IMR-90 (cell line): ENCODE data around the gene AUTS2. TPM values are rescaled to one million over a fixed set of nuclear protein-coding genes. Genes with fewer than 3 reads are reported as not detected.

Source experiments
- ATAC-seq: fragments of 200-7000 bp; cut with Tn5 transposase; 2 replicates; pipeline ENCODE4 v1.9.1; 2020; ENCODE audit warnings: low read depth, mild to moderate bottlenecking, moderate library complexity
- BruUV-seq: library from RNA; stranded (reverse); fragments of 400-500 nt; replicated peaks from 2 replicates; lab custom pipeline; 2021; lab: Mats Ljungman, UMichigan
- CTCF ChIA-PET: fragments of 300-600 bp; formaldehyde crosslinking; extraction: SDS; loops from one replicate; lab custom pipeline; 2021; ENCODE audit warnings: antibody characterized with exemption; lab: Yijun Ruan, JAX
- POLR2A ChIA-PET: fragments of 300-600 bp; sonication (Branson Sonifier 250); formaldehyde crosslinking; loops from one replicate; lab custom pipeline; 2022; ENCODE audit warnings: antibody characterized with exemption; ENCODE audit not compliant: unreplicated experiment; lab: Charles Lee
- DNase-seq: peaks from one replicate; pipeline ENCODE4 v3.0.0; 2013
- H2AFZ ChIP-seq: replicated peaks from 2 replicates; pipeline ENCODE3; 2013; ENCODE audit warnings: low read length, mild to moderate bottlenecking; ENCODE audit not compliant: poor library complexity
- H2AK5ac ChIP-seq: 2 replicates; pipeline ENCODE4 v1.6.1; 2013; ENCODE audit warnings: low read depth, low read length, inconsistent platforms
- H2AK9ac ChIP-seq: replicated peaks from 2 replicates; pipeline ENCODE3; 2013; ENCODE audit warnings: mild to moderate bottlenecking, low read depth, low read length, moderate library complexity; ENCODE audit not compliant: poor library complexity
- H2BK120ac ChIP-seq: 2 replicates; pipeline ENCODE4 v1.6.1; 2013; ENCODE audit warnings: low read depth, low read length, inconsistent platforms
- H2BK15ac ChIP-seq: 3 replicates; pipeline ENCODE4 v1.6.1; 2013; ENCODE audit warnings: low read depth, low read length, inconsistent platforms
- H2BK20ac ChIP-seq: 2 replicates; pipeline ENCODE4 v1.6.1; 2013; ENCODE audit warnings: low read depth, mild to moderate bottlenecking, inconsistent platforms, low read length, moderate library complexity
- H2BK5ac ChIP-seq: 2 replicates; pipeline ENCODE4 v1.6.1; 2013; ENCODE audit warnings: mild to moderate bottlenecking, low read depth, low read length, inconsistent platforms; ENCODE audit not compliant: poor library complexity, severe bottlenecking
- H3K14ac ChIP-seq: replicated peaks from 2 replicates; pipeline ENCODE4 v1.6.1; 2013; ENCODE audit warnings: low read depth, low read length, inconsistent platforms
- H3K18ac ChIP-seq: 2 replicates; pipeline ENCODE4 v1.6.1; 2013; ENCODE audit warnings: low read depth, low read length, control low read depth
- H3K23ac ChIP-seq: 2 replicates; pipeline ENCODE4 v1.6.1; 2013; ENCODE audit warnings: low read depth, low read length, inconsistent platforms
- H3K27ac ChIP-seq: 2 replicates; pipeline ENCODE4 v1.5.1; 2013; ENCODE audit warnings: mild to moderate bottlenecking, control low read depth, low read length; ENCODE audit not compliant: insufficient read depth
- H3K27me3 ChIP-seq: 2 replicates; pipeline ENCODE4 v1.6.1; 2013; ENCODE audit warnings: low read length; ENCODE audit not compliant: control insufficient read depth, insufficient read depth
- H3K36me3 ChIP-seq: 2 replicates; pipeline ENCODE4 v1.6.1; 2013; ENCODE audit warnings: low read length, mixed read lengths; ENCODE audit not compliant: control insufficient read depth, insufficient read depth
- H3K4ac ChIP-seq: 2 replicates; pipeline ENCODE4 v1.6.1; 2013; ENCODE audit warnings: low read depth, low read length, inconsistent platforms
- H3K4me1 ChIP-seq: 2 replicates; pipeline ENCODE4 v1.6.1; 2013; ENCODE audit warnings: low read length, mixed read lengths; ENCODE audit not compliant: control insufficient read depth, insufficient read depth
- H3K4me2 ChIP-seq: 2 replicates; pipeline ENCODE4 v1.6.1; 2013; ENCODE audit warnings: low read depth, mild to moderate bottlenecking, control low read depth, low read length, moderate library complexity
- H3K4me3 ChIP-seq: 2 replicates; pipeline ENCODE4 v1.5.1; 2013; ENCODE audit warnings: low read depth, mild to moderate bottlenecking, control low read depth, low read length, moderate library complexity; ENCODE audit not compliant: insufficient read depth
- H3K56ac ChIP-seq: 2 replicates; pipeline ENCODE4 v1.6.1; 2013; ENCODE audit warnings: low read length, inconsistent platforms; ENCODE audit not compliant: insufficient read depth; ENCODE audit errors: extremely low read depth
- H3K79me1 ChIP-seq, 2 experiments: 2 replicates each; pipeline ENCODE4 v1.6.1; 2013; ENCODE audit warnings: low read length in 2 of 2, inconsistent platforms in 1 of 2, low read depth in 1 of 2
- H3K9ac ChIP-seq: 2 replicates; pipeline ENCODE4 v1.6.1; 2013; ENCODE audit warnings: low read depth, low read length, control low read depth
- H3K9me1 ChIP-seq: 2 replicates; pipeline ENCODE4 v1.6.1; 2013; ENCODE audit warnings: low read length, inconsistent platforms; ENCODE audit not compliant: insufficient read depth
- H3K9me3 ChIP-seq: 2 replicates; pipeline ENCODE4 v1.6.1; 2013; ENCODE audit warnings: low read length; ENCODE audit not compliant: control insufficient read depth, insufficient read depth
- H4K20me1 ChIP-seq: 2 replicates; pipeline ENCODE4 v1.6.1; 2013; ENCODE audit warnings: low read length, inconsistent platforms; ENCODE audit not compliant: insufficient read depth
- H4K5ac ChIP-seq: 2 replicates; pipeline ENCODE4 v1.6.1; 2013; ENCODE audit warnings: mild to moderate bottlenecking, low read depth, low read length, control low read depth
- H4K8ac ChIP-seq, 2 experiments: 2 replicates each; pipeline ENCODE4 v1.6.1; 2013; ENCODE audit warnings: low read depth in 2 of 2, low read length in 2 of 2, control low read depth in 1 of 2, inconsistent platforms in 1 of 2
- H4K91ac ChIP-seq: 2 replicates; pipeline ENCODE4 v1.6.1; 2013; ENCODE audit warnings: low read depth, low read length, inconsistent platforms; ENCODE audit not compliant: insufficient read depth
- CHD1 ChIP-seq: IDR thresholded peaks from 2 replicates; pipeline ENCODE4 v1.6.1; 2012; ENCODE audit warnings: low read depth, low read length, improper control_type of control experiment
- NFE2L2 ChIP-seq: fragments of 150-350 bp; IDR thresholded peaks from 2 replicates; pipeline ENCODE4 v1.6.1; 2016; ENCODE audit warnings: low read depth, mild to moderate bottlenecking, low read length
- RAD21 ChIP-seq: IDR thresholded peaks from 2 replicates; pipeline ENCODE4 v1.6.1; 2012; ENCODE audit warnings: low read length, improper control_type of control experiment
- WGBS, 2 experiments: methylation state at CpG; one replicate each; pipeline versions ENCODE4 v1.1.5 to v1.1.7; 2013; ENCODE audit warnings: missing lambda C conversion rate in 2 of 2; ENCODE audit not compliant: insufficient read length in 1 of 2; ENCODE audit errors: extremely low coverage in 2 of 2; 5-methylcytosine and 5-hydroxymethylcytosine counted together
- dilution Hi-C: fragments of 300-500 bp; cut with HindIII; formaldehyde crosslinking; loops from one replicate; pipeline ENCODE4 v1.14.3; 2018; ENCODE audit warnings: low sequenced_read_pairs; ENCODE audit not compliant: unreplicated experiment
- in situ Hi-C: fragments of 300-500 bp; cut with MboI; formaldehyde crosslinking; loops from 3 replicates; pipeline ENCODE4 v1.14.3; 2019; ENCODE audit warnings: low sequenced_read_pairs, inconsistent platforms, mixed read lengths
- intact Hi-C: fragments of 100-400 bp; cut with micrococcal nuclease; formaldehyde crosslinking; loops from 2 replicates; pipeline ENCODE4 v1.10.0; 2022
- polyA plus RNA-seq, 3 experiments: library from polyadenylated mRNA; depleted of rRNA; stranded (reverse); fragments of >200 nt; gene quantifications; 2 replicates each; pipeline ENCODE4 v1.2.3, GENCODE V29; 2012; ENCODE audit warnings: low replicate concordance in 1 of 3
- total RNA-seq: library from RNA; depleted of rRNA; stranded (reverse); fragments of >200 nt; gene quantifications from 2 replicates; pipeline ENCODE4 v1.2.3, GENCODE V29; 2012

AUTS2 gene
- total and polyA plus RNA-seq, 2 of the 4 experiments (the other 2 are of a cell fraction), result 0.90 to 3.0 TPM

- no peak for ATAC-seq
- H3K9ac ChIP-seq, result no peak overlapping the region
- H3K56ac ChIP-seq, result no peak overlapping the region
- H3K23ac ChIP-seq, result no peak overlapping the region
- H2BK5ac ChIP-seq, result no peak overlapping the region
- no peaks in the 10 kb centered on the region for H3K79me1 ChIP-seq
- no peak overlapping the region for H3K27ac ChIP-seq
- no peak overlapping the region for H3K14ac ChIP-seq
- dilution Hi-C loops, result no loop called here
- WGBS, 2 experiments, result 100% methylated on average over 4 of the region's 6 CpGs; no CpG with 5 or more reads in 1 of the 2 experiments
- intact Hi-C loops, result no loop called here
- no peak overlapping the region for H2BK120ac ChIP-seq
- no peak overlapping the region for H2AK5ac ChIP-seq
- H4K91ac ChIP-seq, result no peak overlapping the region
- no peak overlapping the region for H2BK20ac ChIP-seq
- TF ChIP-seq NFE2L2 (no peak), RAD21 (no peak), CHD1 (no peak)
- in situ Hi-C loops, result no loop called here
- no peak overlapping the region for H2AK9ac ChIP-seq
- peaks cover 23% of the 10 kb centered on the region for H3K36me3 ChIP-seq
- no peak overlapping the region for H4K8ac ChIP-seq
- no peak overlapping the region for H3K4me3 ChIP-seq
- no peak overlapping the region for H3K4me2 ChIP-seq
- POLR2A ChIA-PET, result no interaction called here
- BruUV-seq, result no TSS peak
- no peak for DNase-seq
- no peak overlapping the region for H2BK15ac ChIP-seq
- H3K4me1 ChIP-seq, result no peaks in the 10 kb centered on the region
- H3K4ac ChIP-seq, result no peak overlapping the region
- CTCF ChIA-PET, result no interaction called here
- no peaks in the 10 kb centered on the region for H3K9me3 ChIP-seq
- H3K27me3 ChIP-seq, result no peaks in the 10 kb centered on the region
- H4K20me1 ChIP-seq, result no peaks in the 10 kb centered on the region
- H3K18ac ChIP-seq, result no peak overlapping the region
- no peak overlapping the region for H2AFZ ChIP-seq
- no peaks in the 10 kb centered on the region for H3K9me1 ChIP-seq
- no peak overlapping the region for H4K5ac ChIP-seq
These were observed 1187.8 kb downstream of the AUTS2 start for GRCh38 chr7:70786076-70786475.
